Calu3 (cell line): Measurements from ENCODE around the gene RGS17. TPM values are rescaled to one million over a fixed set of nuclear protein-coding genes. Genes with fewer than 3 reads are reported as not detected.

Source experiments
- BruUV-seq: library from RNA; stranded (reverse); fragments of 400-500 nt; replicated peaks from 2 replicates; lab custom pipeline; 2021; lab: Mats Ljungman, UMichigan
- CTCF ChIA-PET: fragments of 300-600 bp; sonication (Branson Sonifier 250); formaldehyde crosslinking; loops from one replicate; lab custom pipeline; 2022; ENCODE audit warnings: antibody characterized with exemption; lab: Charles Lee
- DNase-seq: peaks from one replicate; pipeline ENCODE4 v3.0.0; 2022
- H3K27ac Mint-ChIP-seq: one replicate; pipeline ENCODE4 v1.8.0; 2022; ENCODE audit warnings: mixed read lengths; ENCODE audit not compliant: unreplicated experiment
- H3K27me3 Mint-ChIP-seq: one replicate; pipeline ENCODE4 v1.8.0; 2022; ENCODE audit warnings: mixed read lengths; ENCODE audit not compliant: unreplicated experiment
- H3K36me3 Mint-ChIP-seq: one replicate; pipeline ENCODE4 v1.8.0; 2022; ENCODE audit warnings: mild to moderate bottlenecking, moderate library complexity, mixed read lengths; ENCODE audit not compliant: insufficient read depth, unreplicated experiment
- H3K4me1 Mint-ChIP-seq: one replicate; pipeline ENCODE4 v1.8.0; 2022; ENCODE audit warnings: mild to moderate bottlenecking, low read depth, mixed read lengths; ENCODE audit not compliant: unreplicated experiment
- H3K4me3 Mint-ChIP-seq: one replicate; pipeline ENCODE4 v1.8.0; 2022; ENCODE audit warnings: mild to moderate bottlenecking, low read depth, moderate library complexity, mixed read lengths; ENCODE audit not compliant: unreplicated experiment
- H3K9me3 Mint-ChIP-seq: one replicate; pipeline ENCODE4 v1.8.0; 2022; ENCODE audit warnings: low read depth, mixed read lengths; ENCODE audit not compliant: unreplicated experiment
- intact Hi-C: fragments of 100-400 bp; cut with micrococcal nuclease; formaldehyde crosslinking; loops from one replicate; pipeline ENCODE4 v1.10.0; 2022; ENCODE audit not compliant: unreplicated experiment
- total RNA-seq: library from RNA; stranded (reverse); gene quantifications from 2 replicates; pipeline ENCODE4 v1.2.3, GENCODE V29; 2022
- TF ChIP-seq, protein P1 (sequence below): fragments of 200-600 bp; IDR thresholded peaks from one replicate; pipeline ENCODE4 v1.8.0; 2022; ENCODE audit warnings: antibody characterized with exemption; ENCODE audit not compliant: unreplicated experiment

Gene RGS17
- total RNA-seq, 1 experiment from 2014 or later, result 0.78 TPM

DNA sequence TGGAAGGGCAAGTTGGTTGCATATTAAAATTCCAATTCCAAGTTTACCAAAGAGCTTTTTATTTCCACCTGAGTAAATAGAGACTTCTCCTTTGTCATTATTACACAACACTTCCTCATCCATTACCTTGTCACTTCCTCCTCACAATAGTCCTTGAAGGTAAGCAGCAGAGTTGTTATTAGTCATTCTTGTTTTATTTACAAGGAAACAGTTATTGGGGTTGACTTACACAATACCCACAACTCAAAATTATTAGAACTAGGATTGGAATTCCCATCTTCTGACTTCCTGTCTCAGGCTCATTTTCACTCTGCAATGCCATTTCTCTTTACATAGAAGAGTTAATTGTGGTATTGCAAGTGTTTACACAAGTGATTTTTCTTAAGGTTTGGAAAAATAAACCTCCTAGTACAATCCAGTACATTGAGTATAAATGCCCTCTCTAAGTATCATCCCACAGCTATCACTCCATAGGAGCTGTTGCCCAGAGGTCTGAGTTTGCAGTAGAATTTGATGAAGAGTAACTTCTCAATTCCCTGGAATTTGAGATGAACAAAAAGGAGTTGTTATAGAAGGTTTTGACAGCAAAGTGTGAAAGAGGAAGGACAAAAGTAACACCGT lies 99.6 kb downstream of the RGS17 start:
- Mint-ChIP-seq H3K4me3 (no peak overlapping the region), H3K9me3 (no peaks in the 10 kb centered on the region), H3K27me3 (no peaks in the 10 kb centered on the region), H3K4me1 (peaks cover 20% of the 10 kb centered on the region), H3K36me3 (no peaks in the 10 kb centered on the region), H3K27ac (peak overlapping the region; percentile 4)
- DNase-seq, result no peak
- BruUV-seq, result no TSS peak
- CTCF ChIA-PET, result interaction anchor here (1.8 to 1.9 kb wide), 2 partner anchors 13 to 281 kb away, joined by 4 to 10 read pairs; no protein-coding TSS in a partner anchor
- TF ChIP-seq, protein P1, sequence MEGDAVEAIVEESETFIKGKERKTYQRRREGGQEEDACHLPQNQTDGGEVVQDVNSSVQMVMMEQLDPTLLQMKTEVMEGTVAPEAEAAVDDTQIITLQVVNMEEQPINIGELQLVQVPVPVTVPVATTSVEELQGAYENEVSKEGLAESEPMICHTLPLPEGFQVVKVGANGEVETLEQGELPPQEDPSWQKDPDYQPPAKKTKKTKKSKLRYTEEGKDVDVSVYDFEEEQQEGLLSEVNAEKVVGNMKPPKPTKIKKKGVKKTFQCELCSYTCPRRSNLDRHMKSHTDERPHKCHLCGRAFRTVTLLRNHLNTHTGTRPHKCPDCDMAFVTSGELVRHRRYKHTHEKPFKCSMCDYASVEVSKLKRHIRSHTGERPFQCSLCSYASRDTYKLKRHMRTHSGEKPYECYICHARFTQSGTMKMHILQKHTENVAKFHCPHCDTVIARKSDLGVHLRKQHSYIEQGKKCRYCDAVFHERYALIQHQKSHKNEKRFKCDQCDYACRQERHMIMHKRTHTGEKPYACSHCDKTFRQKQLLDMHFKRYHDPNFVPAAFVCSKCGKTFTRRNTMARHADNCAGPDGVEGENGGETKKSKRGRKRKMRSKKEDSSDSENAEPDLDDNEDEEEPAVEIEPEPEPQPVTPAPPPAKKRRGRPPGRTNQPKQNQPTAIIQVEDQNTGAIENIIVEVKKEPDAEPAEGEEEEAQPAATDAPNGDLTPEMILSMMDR, result no peak
- intact Hi-C loops, result loop anchor here (5.0 to 10.0 kb wide), 3 partner anchors 76 to 483 kb away; no protein-coding TSS in a partner anchor

DNA sequence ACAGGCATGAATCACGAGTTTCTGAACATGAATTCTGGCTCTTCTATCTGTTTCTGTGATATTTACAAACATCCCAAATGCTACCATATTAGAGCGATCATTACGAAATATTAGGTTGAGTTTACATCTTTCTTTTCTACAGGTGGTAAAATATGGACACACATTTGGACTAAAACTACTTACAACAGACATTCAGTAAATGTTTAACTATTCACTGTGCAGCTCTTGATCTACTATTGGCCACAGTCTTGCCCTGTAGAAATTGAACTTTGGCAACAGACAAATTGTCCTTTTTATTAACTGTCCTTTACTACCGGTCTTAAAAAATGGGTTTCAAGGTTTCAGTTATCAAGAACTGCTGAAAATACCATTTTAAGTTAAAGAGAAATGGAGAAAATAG lies 102.1 kb downstream of the RGS17 start:
- intact Hi-C loops, result no loop called here
- Mint-ChIP-seq H3K4me3 (no peak overlapping the region), H3K9me3 (no peaks in the 10 kb centered on the region), H3K4me1 (peaks cover 20% of the 10 kb centered on the region), H3K36me3 (no peaks in the 10 kb centered on the region), H3K27ac (no peak overlapping the region), H3K27me3 (no peaks in the 10 kb centered on the region)
- no peak for DNase-seq
- BruUV-seq, result no TSS peak
- TF ChIP-seq, protein P1, result no peak
- CTCF ChIA-PET, result no interaction called here

DNA sequence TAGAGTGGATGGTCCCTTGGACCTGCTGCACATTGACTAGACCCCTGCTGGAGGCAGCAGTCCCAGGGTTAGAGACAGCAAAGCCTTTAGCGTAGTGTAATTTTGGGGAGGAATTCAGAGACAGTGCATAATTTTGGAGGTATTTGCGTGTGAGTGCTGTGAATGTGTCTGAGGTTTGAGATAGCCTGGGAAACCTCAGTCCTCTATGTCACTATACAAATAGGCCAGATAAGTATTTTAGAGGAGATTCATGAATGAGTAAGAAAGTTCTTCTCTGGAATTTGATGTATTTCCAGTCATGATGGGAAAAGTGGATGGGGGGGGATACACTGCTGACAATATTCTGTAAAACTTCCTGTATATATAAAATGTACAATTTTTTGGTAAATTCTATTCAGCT lies 102.8 kb downstream of the RGS17 start:
- H3K36me3 Mint-ChIP-seq, result no peaks in the 10 kb centered on the region
- TF ChIP-seq, protein P1, result no peak
- H3K27me3 Mint-ChIP-seq, result no peaks in the 10 kb centered on the region
- peaks cover 20% of the 10 kb centered on the region for H3K4me1 Mint-ChIP-seq
- intact Hi-C loops, result no loop called here
- no TSS peak for BruUV-seq
- CTCF ChIA-PET, result no interaction called here
- H3K9me3 Mint-ChIP-seq, result no peaks in the 10 kb centered on the region
- H3K4me3 Mint-ChIP-seq, result no peak overlapping the region
- no peak for DNase-seq
- no peak overlapping the region for H3K27ac Mint-ChIP-seq

DNA sequence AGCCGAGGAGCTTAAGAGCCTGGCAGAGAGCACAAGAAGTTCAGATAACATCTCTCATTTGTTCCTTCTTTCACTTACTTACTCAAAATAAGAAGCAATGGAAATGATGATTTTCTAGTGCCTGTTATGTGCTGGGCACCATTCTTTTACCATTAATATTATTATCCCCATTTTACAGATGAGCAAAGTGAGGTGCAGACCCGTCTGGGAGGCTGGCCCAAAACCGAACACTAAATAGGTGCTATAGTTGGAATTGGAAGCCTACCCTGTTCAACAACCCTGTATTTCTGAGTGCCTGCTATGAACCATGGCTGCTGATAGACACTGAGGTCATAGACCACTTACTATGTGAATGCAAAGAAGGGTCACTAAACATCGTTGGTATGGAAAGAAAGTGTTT lies 103.6 kb downstream of the RGS17 start:
- CTCF ChIA-PET, result no interaction called here
- BruUV-seq, result no TSS peak
- Mint-ChIP-seq H3K36me3 (no peaks in the 10 kb centered on the region), H3K4me3 (no peak overlapping the region), H3K9me3 (no peaks in the 10 kb centered on the region), H3K4me1 (peaks cover 20% of the 10 kb centered on the region), H3K27ac (no peak overlapping the region), H3K27me3 (no peaks in the 10 kb centered on the region)
- DNase-seq, result no peak
- intact Hi-C loops, result no loop called here
- TF ChIP-seq, protein P1, result no peak
